ENCODE measurements around the gene NR3C1. TPM values are rescaled to one million over a fixed set of nuclear protein-coding genes. Genes with fewer than 3 reads are reported as not detected.

The NR3C1 gene
- total and polyA plus RNA-seq, 2 of the 4 experiments (the other 2 are of a cell fraction): 13.7 to 77.4 TPM

- Histone ChIP-seq H3K9me1 (ENCODE audit: insufficient read depth, low read length) (no peaks in the 10 kb centered on the region), H3K18ac (ENCODE audit: low read depth, low read length) (no peak overlapping the region), H3K27ac (ENCODE audit: insufficient read depth, low read length) (no peak overlapping the region), H4K91ac (ENCODE audit: insufficient read depth, low read depth, low read length) (no peak overlapping the region), H3K27me3 (ENCODE audit: control insufficient read depth, insufficient read depth, low read length) (no peaks in the 10 kb centered on the region), H3K14ac (replicated peaks; ENCODE audit: low read depth, low read length) (no peak overlapping the region), H2BK5ac (ENCODE audit: low read depth, low read length, poor library complexity, severe bottlenecking) (no peak overlapping the region), H4K8ac (ENCODE audit: low read depth in 2 of 2, low read length in 2 of 2) (no peak overlapping the region), H3K4me2 (ENCODE audit: low read depth, low read length) (no peak overlapping the region), H3K56ac (ENCODE audit: extremely low read depth, insufficient read depth, low read length) (no peak overlapping the region), H3K4me3 (ENCODE audit: insufficient read depth, low read depth, low read length) (no peak overlapping the region), H3K9ac (ENCODE audit: low read depth, low read length) (no peak overlapping the region), H3K79me1 (ENCODE audit: low read depth in 1 of 2, low read length in 2 of 2) (no peaks in the 10 kb centered on the region), H2AFZ (replicated peaks; ENCODE audit: low read length, poor library complexity) (no peak overlapping the region), H3K36me3 (ENCODE audit: control insufficient read depth, insufficient read depth, low read length) (no peaks in the 10 kb centered on the region), H2BK20ac (ENCODE audit: low read depth, low read length) (no peak overlapping the region), H2BK120ac (ENCODE audit: low read depth, low read length) (no peak overlapping the region), H3K9me3 (ENCODE audit: control insufficient read depth, insufficient read depth, low read length) (no peaks in the 10 kb centered on the region; the same call in 1 of the 2 replicates), H2AK5ac (ENCODE audit: low read depth, low read length) (no peak overlapping the region), H4K5ac (ENCODE audit: low read depth, low read length) (no peak overlapping the region), H2AK9ac (replicated peaks; ENCODE audit: low read depth, low read length, poor library complexity) (no peak overlapping the region), H2BK15ac (ENCODE audit: low read depth, low read length) (no peak overlapping the region), H4K20me1 (ENCODE audit: insufficient read depth, low read length) (no peaks in the 10 kb centered on the region), H3K4ac (ENCODE audit: low read depth, low read length) (no peak overlapping the region), H3K23ac (ENCODE audit: low read depth, low read length) (no peak overlapping the region), H3K4me1 (ENCODE audit: control insufficient read depth, insufficient read depth, low read length) (0 out of 2 replicates have a peak, but pooled peaks cover 2% of the 10 kb centered on the region)
- in situ Hi-C loops (cut with MboI; ENCODE audit: low sequenced_read_pairs): no loop called here
- no peak for TF ChIP-seq CEBPB (IDR thresholded peaks at IDR 0.05; ENCODE audit: low read depth, low read length)
- no peak for TF ChIP-seq RAD21 (IDR thresholded peaks at IDR 0.05; ENCODE audit: low read length)
- TF ChIP-seq CTCF (conservative IDR thresholded peaks at IDR 0.05; ENCODE audit: low read depth, low read length): no peak
- TF ChIP-seq ELK1 (IDR thresholded peaks at IDR 0.05; ENCODE audit: borderline replicate concordance, low read depth, low read length): no peak
- no peak for TF ChIP-seq MAFK (IDR thresholded peaks at IDR 0.05; ENCODE audit: low read depth, low read length)
- no peak for TF ChIP-seq FOS (IDR thresholded peaks at IDR 0.05; ENCODE audit: low read depth, low read length)
- no peak for TF ChIP-seq POLR2A (IDR thresholded peaks at IDR 0.05; ENCODE audit: low read depth, low read length)
- TF ChIP-seq BHLHE40 (IDR thresholded peaks at IDR 0.05; ENCODE audit: low read depth, low read length): no peak
- TF ChIP-seq MAZ (IDR thresholded peaks at IDR 0.05; ENCODE audit: borderline replicate concordance, low read depth, low read length): no peak
- TF ChIP-seq NFE2L2 (IDR thresholded peaks at IDR 0.05; ENCODE audit: low read depth, low read length): no peak
- TF ChIP-seq RFX5 (IDR thresholded peaks at IDR 0.05; ENCODE audit: low read depth, low read length): no peak
- no peak for TF ChIP-seq USF2 (IDR thresholded peaks at IDR 0.05; ENCODE audit: low read depth, low read length)
- no peak for TF ChIP-seq MXI1 (IDR thresholded peaks at IDR 0.05; ENCODE audit: borderline replicate concordance, low read depth, low read length)
- no peak for TF ChIP-seq CHD1 (IDR thresholded peaks at IDR 0.05; ENCODE audit: low read depth, low read length)
- no peak for TF ChIP-seq RCOR1 (IDR thresholded peaks at IDR 0.05; ENCODE audit: insufficient replicate concordance, low read length)
- no peak for TF ChIP-seq SMC3 (IDR thresholded peaks at IDR 0.05; ENCODE audit: low read depth, low read length)
- DNase-seq: no peak
- no TSS peak for BruUV-seq (replicated peaks)
- dilution Hi-C loops (cut with HindIII; ENCODE audit: low sequenced_read_pairs, unreplicated experiment): no loop called here
- no peak for ATAC-seq (ENCODE audit: low read depth)
- WGBS, 2 experiments (ENCODE audit: extremely low coverage in 2 of 2, insufficient read length in 1 of 2): no CpG with 5 or more reads among the region's 2 CpGs
- intact Hi-C loops (cut with micrococcal nuclease): no loop called here
- ChIA-PET CTCF (no interaction called here), POLR2A (ENCODE audit: unreplicated experiment) (no interaction called here)
These were observed 135.1 kb downstream of the NR3C1 start for GRCh38 chr5:143268388-143268787.
